GM12865 (cell line): ENCODE data around the gene ITIH3.

Source experiments
- DNase-seq: peaks from one replicate; pipeline ENCODE4 v3.0.0; 2010; ENCODE audit warnings: low read depth
- H3K4me3 ChIP-seq: 2 replicates; pipeline ENCODE4 v1.5.1; 2011; ENCODE audit warnings: mild to moderate bottlenecking, low read depth, low read length, control low read depth
- TF ChIP-seq, protein P1 (sequence below): IDR thresholded peaks from 2 replicates; pipeline ENCODE4 v1.5.1; 2011; ENCODE audit warnings: low read length, control low read depth, low read depth, inconsistent platforms; ENCODE audit not compliant: insufficient read depth; ENCODE audit errors: missing control alignments

The ITIH3 gene, protein sequence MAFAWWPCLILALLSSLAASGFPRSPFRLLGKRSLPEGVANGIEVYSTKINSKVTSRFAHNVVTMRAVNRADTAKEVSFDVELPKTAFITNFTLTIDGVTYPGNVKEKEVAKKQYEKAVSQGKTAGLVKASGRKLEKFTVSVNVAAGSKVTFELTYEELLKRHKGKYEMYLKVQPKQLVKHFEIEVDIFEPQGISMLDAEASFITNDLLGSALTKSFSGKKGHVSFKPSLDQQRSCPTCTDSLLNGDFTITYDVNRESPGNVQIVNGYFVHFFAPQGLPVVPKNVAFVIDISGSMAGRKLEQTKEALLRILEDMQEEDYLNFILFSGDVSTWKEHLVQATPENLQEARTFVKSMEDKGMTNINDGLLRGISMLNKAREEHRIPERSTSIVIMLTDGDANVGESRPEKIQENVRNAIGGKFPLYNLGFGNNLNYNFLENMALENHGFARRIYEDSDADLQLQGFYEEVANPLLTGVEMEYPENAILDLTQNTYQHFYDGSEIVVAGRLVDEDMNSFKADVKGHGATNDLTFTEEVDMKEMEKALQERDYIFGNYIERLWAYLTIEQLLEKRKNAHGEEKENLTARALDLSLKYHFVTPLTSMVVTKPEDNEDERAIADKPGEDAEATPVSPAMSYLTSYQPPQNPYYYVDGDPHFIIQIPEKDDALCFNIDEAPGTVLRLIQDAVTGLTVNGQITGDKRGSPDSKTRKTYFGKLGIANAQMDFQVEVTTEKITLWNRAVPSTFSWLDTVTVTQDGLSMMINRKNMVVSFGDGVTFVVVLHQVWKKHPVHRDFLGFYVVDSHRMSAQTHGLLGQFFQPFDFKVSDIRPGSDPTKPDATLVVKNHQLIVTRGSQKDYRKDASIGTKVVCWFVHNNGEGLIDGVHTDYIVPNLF

DNA sequence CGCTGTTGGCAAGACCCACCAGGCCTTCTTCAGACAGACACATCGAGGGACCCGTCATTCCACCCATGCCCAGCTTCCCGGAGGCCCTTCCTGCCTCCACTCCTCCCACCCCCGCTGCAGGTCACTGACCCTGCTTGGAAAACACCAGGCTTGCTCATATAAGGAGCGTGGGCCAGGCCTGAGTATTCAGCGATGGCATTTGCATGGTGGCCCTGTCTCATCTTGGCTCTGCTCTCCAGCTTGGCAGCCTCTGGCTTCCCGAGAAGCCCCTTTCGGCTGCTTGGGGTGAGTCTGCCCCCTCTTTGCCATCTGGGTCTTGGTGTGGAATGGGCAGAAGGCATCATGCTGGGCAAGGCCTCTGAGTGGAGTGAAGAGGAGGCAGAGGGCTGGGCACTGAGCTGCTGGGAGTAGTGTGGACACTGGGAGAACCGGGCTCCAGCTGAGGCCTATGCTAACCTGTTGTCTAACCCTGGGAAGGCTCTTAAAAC lies at the start of gene ITIH3:
ITIH3 (plus strand) TSS at position 185 of the 488 bp plus-strand sequence; CDS start at position 193, 8 bp downstream.
- TF ChIP-seq, protein P1, sequence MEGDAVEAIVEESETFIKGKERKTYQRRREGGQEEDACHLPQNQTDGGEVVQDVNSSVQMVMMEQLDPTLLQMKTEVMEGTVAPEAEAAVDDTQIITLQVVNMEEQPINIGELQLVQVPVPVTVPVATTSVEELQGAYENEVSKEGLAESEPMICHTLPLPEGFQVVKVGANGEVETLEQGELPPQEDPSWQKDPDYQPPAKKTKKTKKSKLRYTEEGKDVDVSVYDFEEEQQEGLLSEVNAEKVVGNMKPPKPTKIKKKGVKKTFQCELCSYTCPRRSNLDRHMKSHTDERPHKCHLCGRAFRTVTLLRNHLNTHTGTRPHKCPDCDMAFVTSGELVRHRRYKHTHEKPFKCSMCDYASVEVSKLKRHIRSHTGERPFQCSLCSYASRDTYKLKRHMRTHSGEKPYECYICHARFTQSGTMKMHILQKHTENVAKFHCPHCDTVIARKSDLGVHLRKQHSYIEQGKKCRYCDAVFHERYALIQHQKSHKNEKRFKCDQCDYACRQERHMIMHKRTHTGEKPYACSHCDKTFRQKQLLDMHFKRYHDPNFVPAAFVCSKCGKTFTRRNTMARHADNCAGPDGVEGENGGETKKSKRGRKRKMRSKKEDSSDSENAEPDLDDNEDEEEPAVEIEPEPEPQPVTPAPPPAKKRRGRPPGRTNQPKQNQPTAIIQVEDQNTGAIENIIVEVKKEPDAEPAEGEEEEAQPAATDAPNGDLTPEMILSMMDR = no peak
- H3K4me3 ChIP-seq = no peak within 1 kb of the TSS
- DNase-seq = no peak

DNA sequence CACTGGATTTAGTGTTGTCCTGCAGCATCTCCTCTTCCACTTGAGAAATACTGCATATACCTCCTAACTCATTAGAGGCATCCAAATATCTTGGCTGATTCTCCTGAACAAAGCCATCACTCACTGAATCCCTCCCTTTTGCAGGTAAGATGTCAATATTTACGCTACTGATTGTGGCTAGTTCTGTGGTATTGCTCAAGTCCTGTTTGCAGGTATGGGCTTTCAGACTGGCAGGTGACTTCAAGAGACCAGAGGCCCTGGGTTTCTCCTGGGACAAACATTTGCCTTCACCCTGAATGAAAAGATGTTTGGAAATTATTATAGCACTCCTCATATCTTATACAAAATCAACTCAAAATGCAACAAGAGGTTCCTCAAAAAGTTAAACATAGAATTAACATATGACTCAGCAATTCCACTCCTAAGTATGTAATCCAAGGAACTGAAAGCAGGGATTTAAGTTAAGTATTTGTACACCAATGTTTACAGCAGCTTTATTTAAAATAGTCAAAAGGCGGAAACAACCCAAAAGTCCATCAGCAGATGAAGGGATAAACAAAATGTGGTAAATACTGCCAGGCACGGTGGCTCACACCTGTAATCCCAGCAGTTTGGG lies 42.4 kb upstream of the ITIH3 start:
- no peak overlapping the region for H3K4me3 ChIP-seq
- no peak for DNase-seq

DNA sequence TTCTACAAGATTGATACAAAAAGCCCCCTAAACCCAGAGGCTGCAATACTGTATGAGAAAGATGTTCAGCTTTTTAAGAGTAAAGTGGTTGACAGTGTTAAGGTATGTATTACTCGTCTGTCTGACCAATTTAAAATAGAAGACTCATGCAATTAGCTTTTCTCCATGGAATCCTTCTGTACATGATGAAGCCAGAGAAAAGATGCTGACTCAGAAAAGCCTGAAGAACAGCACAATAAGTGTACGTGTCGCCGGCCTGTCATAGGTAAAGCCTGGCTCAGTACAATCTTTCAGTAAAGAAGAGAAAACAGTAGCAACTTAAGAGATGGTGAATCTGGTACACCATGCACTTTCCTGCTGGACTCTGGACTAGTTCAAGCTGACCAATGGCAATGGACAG lies 40.2 kb upstream of the ITIH3 start:
- TF ChIP-seq, protein P1 = no peak
- no peak overlapping the region for H3K4me3 ChIP-seq
- no peak for DNase-seq

More for the DNA sequence above, 42.4 kb upstream of the ITIH3 start:
- TF ChIP-seq, protein P1 = no peak

DNA sequence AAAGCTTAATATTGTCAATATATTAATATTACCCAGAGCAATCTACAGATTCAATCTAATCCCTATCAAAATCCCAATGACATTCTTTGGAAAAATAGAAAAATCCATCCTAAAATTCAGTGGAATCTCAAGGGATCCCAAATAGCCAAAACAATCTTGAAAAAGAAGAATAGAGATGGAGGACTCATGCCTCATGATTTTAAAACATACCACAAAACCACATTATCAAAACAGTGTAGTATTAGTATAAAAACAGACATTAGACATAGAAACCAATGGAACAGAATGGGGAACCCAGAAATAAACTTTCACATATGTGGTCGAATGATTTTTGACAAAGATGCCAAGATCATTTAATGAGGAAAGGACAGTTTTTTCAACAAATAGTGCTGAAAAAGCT lies 38.5 kb upstream of the ITIH3 start:
- no peak overlapping the region for H3K4me3 ChIP-seq
- no peak for DNase-seq
- TF ChIP-seq, protein P1 = no peak

DNA sequence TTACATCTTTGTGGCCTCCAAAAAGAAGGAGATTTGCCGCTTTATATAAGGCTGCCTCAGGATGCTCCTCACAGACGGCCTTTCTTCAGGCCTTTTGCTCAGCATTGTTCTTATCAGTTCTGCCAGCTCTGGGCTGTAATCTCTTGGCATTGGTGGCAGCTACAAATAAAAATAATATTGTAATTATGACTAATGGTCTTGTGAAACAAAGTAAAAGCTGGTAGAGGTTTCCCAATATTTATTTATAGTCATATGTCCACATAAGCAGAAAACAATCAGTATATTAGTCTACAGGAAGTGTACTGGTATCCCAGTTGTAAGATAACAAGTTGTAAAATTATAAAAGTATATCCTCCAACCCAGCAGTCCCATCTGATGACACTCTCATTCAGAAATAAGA lies 31.1 kb upstream of the ITIH3 start:
- TF ChIP-seq, protein P1 = no peak
- no peak overlapping the region for H3K4me3 ChIP-seq
- DNase-seq = no peak

DNA sequence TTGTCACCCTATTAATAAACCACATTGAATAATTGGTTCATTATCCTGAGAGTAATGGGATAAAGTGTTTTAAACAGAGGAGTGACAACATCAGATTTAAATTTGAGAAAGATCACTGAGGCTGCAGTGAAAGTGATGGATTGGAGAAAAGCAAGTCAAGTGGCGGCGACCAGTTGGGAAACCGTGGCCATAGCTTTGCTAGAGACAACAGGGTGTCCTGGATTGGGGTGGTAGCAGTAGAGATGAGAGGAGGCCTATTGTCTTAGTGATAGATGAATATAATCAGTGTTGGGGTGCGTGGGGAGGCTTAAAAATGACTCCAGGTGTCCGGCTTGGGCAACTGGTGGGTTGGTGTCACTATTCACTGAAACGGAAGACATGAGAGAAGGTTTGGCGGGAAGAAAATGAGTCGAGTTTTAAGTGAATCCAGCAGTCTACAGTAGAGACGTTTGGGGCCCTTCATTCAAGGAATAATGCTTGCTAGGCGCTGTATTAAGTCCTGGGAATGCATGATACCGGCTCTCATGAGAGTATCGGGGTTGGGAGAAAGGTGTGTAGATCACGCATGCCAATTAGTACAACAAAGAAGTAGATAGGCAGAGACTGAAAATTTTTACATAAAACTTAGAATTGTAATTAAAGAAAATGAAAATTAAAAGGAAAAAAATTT lies 24.7 kb upstream of the ITIH3 start:
- TF ChIP-seq, protein P1 = no peak
- H3K4me3 ChIP-seq = peak overlapping the region; percentile 72
- DNase-seq = no peak
